Activated T-cell treated with anti-CD3 and anti-CD28 coated beads, Interleukin-2, amount 50 U/mL, for 48 hours (primary cell): Measurements from ENCODE around the gene FYN.
"Not testable (repeated sequence)": the region's sequence is repeated elsewhere in the genome, so short reads cannot be mapped to it uniquely, and the experiment has no call there.

Source experiments
- DNase-seq, 2 experiments: peaks; one replicate each; pipeline ENCODE4 v3.0.0-alpha.2; 2020

The FYN gene

GRCh38 chr6:111873178-111874024 is at the start of gene FYN:
TSS of gene FYN (minus strand) at chr6:111873452. CDS start at chr6:111720051, 153,401 bp downstream.
- peak; percentile 99 for DNase-seq

- DNase-seq, result no peak
Measured at GRCh38 chr6:111922454-111923297, 49.4 kb upstream of the FYN start.

- no peak for DNase-seq
Measured at GRCh38 chr6:111921103-111921502, 47.9 kb upstream of the FYN start.

GRCh38 chr6:111920578-111920977 is 47.3 kb upstream of the FYN start:
- DNase-seq, result no peak

- DNase-seq, result no peak
Measured at GRCh38 chr6:111918825-111919224, 45.6 kb upstream of the FYN start.

GRCh38 chr6:111916747-111917146 is 43.5 kb upstream of the FYN start:
- no peak for DNase-seq

- no peak for DNase-seq
Measured at GRCh38 chr6:111914617-111915016, 41.4 kb upstream of the FYN start.

GRCh38 chr6:111912904-111913303 is 39.7 kb upstream of the FYN start:
- no peak for DNase-seq

- DNase-seq, result no peak
Measured at GRCh38 chr6:111911428-111911827, 38.2 kb upstream of the FYN start.

GRCh38 chr6:111909238-111909637 is 36.0 kb upstream of the FYN start:
- DNase-seq, result no peak

- DNase-seq, result not testable (repeated sequence)
Measured at GRCh38 chr6:111908365-111908764, 35.1 kb upstream of the FYN start.

- no peak for DNase-seq
Measured at GRCh38 chr6:111900735-111901134, 27.5 kb upstream of the FYN start.

- no peak for DNase-seq
Measured at GRCh38 chr6:111899531-111899930, 26.3 kb upstream of the FYN start.

GRCh38 chr6:111898452-111898851 is 25.2 kb upstream of the FYN start:
- no peak for DNase-seq

- DNase-seq, result no peak
Measured at GRCh38 chr6:111894951-111895350, 21.7 kb upstream of the FYN start.

GRCh38 chr6:111894272-111894671 is 21.0 kb upstream of the FYN start:
- no peak for DNase-seq

GRCh38 chr6:111892431-111892830 is 19.2 kb upstream of the FYN start:
- DNase-seq, result no peak

GRCh38 chr6:111890988-111891387 is 17.7 kb upstream of the FYN start:
- DNase-seq, result no peak

GRCh38 chr6:111888928-111889695 is 15.9 kb upstream of the FYN start:
- DNase-seq, result no peak

GRCh38 chr6:111886793-111887192 is 13.5 kb upstream of the FYN start:
- DNase-seq, result not testable (repeated sequence)

GRCh38 chr6:111885373-111886027 is 12.2 kb upstream of the FYN start:
- no peak for DNase-seq

- no peak for DNase-seq
Measured at GRCh38 chr6:111884068-111884467, 10.8 kb upstream of the FYN start.
